ENCODE results near the gene ETFA. TPM values are rescaled to one million over a fixed set of nuclear protein-coding genes. Genes with fewer than 3 reads are reported as not detected.

The ETFA gene
- total RNA-seq, 2 experiments from 2014 or later: 84.8 to 146 TPM

DNA sequence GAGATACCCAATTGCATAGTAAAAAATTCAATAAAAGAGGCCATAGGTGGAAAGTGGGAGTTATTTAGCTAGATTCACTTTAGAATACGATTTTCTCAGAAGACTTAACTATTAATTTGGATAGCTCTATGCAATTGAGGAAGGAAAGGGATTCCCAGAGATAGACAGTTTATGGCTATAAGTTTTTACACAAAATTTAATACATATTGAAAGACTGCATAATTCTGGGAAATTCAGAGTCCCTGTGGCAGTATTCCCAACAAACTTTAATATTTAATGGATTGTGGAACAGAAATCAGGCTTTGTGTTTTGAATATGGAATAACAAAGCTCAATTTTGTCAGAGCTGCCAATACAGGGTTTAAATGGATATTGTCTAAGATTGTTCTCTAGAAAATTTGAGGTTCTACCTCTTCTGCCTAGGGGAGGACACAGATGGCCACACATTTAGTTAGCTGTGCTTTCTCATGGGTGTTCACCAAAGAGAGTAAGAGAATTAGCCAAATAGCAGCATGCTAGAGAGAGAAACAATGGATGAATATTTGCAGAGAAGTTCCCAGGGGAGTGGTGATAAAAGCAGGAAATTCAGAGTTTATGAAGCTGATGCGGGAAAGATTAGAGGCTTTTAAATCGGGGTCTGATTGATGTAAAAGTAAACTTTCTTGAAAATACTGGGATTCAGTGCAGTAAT lies 33.8 kb upstream of the ETFA start:
- H3K4me1 ChIP-seq (ENCODE audit: insufficient read depth, low read length, poor library complexity, severe bottlenecking): peaks cover 2% of the 10 kb centered on the region

DNA sequence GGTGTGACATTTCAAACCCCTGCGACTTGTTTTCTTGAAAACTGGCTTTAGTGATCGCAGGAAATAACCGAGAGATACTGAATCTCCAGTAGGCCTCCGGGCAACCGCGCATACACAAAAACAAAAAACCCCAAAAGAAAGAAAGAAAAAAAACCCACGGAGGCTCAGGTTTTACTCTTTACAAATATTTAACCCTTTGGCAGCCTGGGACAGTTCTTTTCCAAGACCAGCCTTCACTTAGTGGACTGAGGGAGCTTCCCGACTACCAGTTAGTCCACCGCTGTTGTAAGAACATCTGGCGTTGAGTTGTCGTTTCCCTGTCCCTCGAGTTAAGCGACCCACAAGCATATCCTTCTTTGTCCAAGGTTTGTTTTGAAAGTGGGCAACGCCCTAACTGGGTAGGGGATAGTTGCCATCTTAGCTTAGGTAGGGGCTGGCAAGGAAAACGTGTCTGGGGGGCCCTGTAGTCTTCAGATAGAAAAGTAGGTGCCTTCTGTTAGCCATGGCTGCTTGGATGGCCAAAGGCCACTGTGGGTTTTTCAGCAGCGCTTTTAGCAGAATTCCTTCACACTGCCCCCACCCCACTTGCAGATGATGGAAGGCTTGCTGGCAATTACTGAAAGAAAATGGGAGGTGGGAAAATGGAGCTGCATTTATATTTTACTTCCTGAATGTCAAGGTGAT lies 32.2 kb upstream of the ETFA start:
- Histone ChIP-seq H3K9me3 (ENCODE audit: low read length) (no peaks in the 10 kb centered on the region), H3K36me3 (ENCODE audit: insufficient read depth, low read length) (peaks cover 17% of the 10 kb centered on the region), H3K4me2 (ENCODE audit: low read length) (no peak overlapping the region), H4K20me1 (ENCODE audit: insufficient read depth, low read length) (peaks cover 5% of the 10 kb centered on the region), H3K4me1 (ENCODE audit: insufficient read depth, low read length, poor library complexity, severe bottlenecking) (peaks cover 17% of the 10 kb centered on the region), H3K27ac (ENCODE audit: low read depth, low read length, poor library complexity, severe bottlenecking) (no peak overlapping the region), H3K79me2 (ENCODE audit: insufficient read depth, low read depth, low read length) (no peaks in the 10 kb centered on the region), H3K4me3 (ENCODE audit: low read depth, low read length, poor library complexity, severe bottlenecking) (no peak overlapping the region), H3K9me2 (ENCODE audit: insufficient read depth, low read length) (no peaks in the 10 kb centered on the region), H2AFZ (ENCODE audit: low read length) (no peak overlapping the region)
- no peak for DNase-seq (ENCODE audit: low spot score)
- no TSS peak for BruUV-seq (replicated peaks)
- TF ChIP-seq, protein P1, sequence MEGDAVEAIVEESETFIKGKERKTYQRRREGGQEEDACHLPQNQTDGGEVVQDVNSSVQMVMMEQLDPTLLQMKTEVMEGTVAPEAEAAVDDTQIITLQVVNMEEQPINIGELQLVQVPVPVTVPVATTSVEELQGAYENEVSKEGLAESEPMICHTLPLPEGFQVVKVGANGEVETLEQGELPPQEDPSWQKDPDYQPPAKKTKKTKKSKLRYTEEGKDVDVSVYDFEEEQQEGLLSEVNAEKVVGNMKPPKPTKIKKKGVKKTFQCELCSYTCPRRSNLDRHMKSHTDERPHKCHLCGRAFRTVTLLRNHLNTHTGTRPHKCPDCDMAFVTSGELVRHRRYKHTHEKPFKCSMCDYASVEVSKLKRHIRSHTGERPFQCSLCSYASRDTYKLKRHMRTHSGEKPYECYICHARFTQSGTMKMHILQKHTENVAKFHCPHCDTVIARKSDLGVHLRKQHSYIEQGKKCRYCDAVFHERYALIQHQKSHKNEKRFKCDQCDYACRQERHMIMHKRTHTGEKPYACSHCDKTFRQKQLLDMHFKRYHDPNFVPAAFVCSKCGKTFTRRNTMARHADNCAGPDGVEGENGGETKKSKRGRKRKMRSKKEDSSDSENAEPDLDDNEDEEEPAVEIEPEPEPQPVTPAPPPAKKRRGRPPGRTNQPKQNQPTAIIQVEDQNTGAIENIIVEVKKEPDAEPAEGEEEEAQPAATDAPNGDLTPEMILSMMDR (conservative IDR thresholded peaks at IDR 0.05; ENCODE audit: low read length): no peak
- TF ChIP-seq EZH2phosphoT487 (IDR thresholded peaks at IDR 0.05; ENCODE audit: borderline replicate concordance, low read depth, low read length): no peak
- POLR2A ChIA-PET: no interaction called here
- CTCF ChIA-PET (ENCODE audit: unreplicated experiment): no interaction called here
- intact Hi-C loops (cut with micrococcal nuclease; ENCODE audit: unreplicated experiment): no loop called here

More for the DNA sequence above, 33.8 kb upstream of the ETFA start:
- no TSS peak for BruUV-seq (replicated peaks)
- TF ChIP-seq, protein P1 (conservative IDR thresholded peaks at IDR 0.05; ENCODE audit: low read length): no peak
- TF ChIP-seq EZH2phosphoT487 (IDR thresholded peaks at IDR 0.05; ENCODE audit: borderline replicate concordance, low read depth, low read length): no peak
- Histone ChIP-seq H4K20me1 (ENCODE audit: insufficient read depth, low read length) (no peaks in the 10 kb centered on the region; the same call in 1 of the 2 replicates), H3K36me3 (ENCODE audit: insufficient read depth, low read length) (peaks cover 17% of the 10 kb centered on the region), H3K4me3 (ENCODE audit: low read depth, low read length, poor library complexity, severe bottlenecking) (no peak overlapping the region), H2AFZ (ENCODE audit: low read length) (no peak overlapping the region), H3K27ac (ENCODE audit: low read depth, low read length, poor library complexity, severe bottlenecking) (no peak overlapping the region), H3K9me3 (ENCODE audit: low read length) (no peaks in the 10 kb centered on the region), H3K4me2 (ENCODE audit: low read length) (no peak overlapping the region), H3K9me2 (ENCODE audit: insufficient read depth, low read length) (no peaks in the 10 kb centered on the region), H3K79me2 (ENCODE audit: insufficient read depth, low read depth, low read length) (no peaks in the 10 kb centered on the region)
- ChIA-PET POLR2A (interaction anchor here (0.6 to 1.4 kb wide), 3 partner anchors 9 to 137 kb away, joined by 3 to 8 read pairs (median 3); partner anchors contain the start of gene ISL2), CTCF (ENCODE audit: unreplicated experiment) (no interaction called here)
- DNase-seq (ENCODE audit: low spot score): no peak
- intact Hi-C loops (cut with micrococcal nuclease; ENCODE audit: unreplicated experiment): no loop called here

All from OCI-LY7 (cell line).